GM12878 (cell line): ENCODE data around the gene SCLY.

Experiments
- POLR2AphosphoS5 ChIP-seq: IDR thresholded peaks from 2 replicates; pipeline ENCODE4 v1.6.1; 2011; ENCODE audit warnings: mild to moderate bottlenecking, low read length, inconsistent platforms
- TARDBP ChIP-seq: IDR thresholded peaks from 2 replicates; pipeline ENCODE4 v1.6.1; 2016; ENCODE audit warnings: borderline replicate concordance

- TF ChIP-seq TARDBP (no peak), POLR2AphosphoS5 (no peak)
Observed at GRCh38 chr2:238085899-238086298, 25.1 kb downstream of the SCLY start.
